GM15510 (cell line): Measurements from ENCODE around the gene ARHGAP8.

Source experiments
- POLR2A ChIP-seq: IDR thresholded peaks from 3 replicates; pipeline ENCODE4 v1.6.1; 2011; ENCODE audit warnings: borderline replicate concordance; ENCODE audit not compliant: insufficient read length; ENCODE audit errors: extremely low read depth

ARHGAP8 gene

DNA sequence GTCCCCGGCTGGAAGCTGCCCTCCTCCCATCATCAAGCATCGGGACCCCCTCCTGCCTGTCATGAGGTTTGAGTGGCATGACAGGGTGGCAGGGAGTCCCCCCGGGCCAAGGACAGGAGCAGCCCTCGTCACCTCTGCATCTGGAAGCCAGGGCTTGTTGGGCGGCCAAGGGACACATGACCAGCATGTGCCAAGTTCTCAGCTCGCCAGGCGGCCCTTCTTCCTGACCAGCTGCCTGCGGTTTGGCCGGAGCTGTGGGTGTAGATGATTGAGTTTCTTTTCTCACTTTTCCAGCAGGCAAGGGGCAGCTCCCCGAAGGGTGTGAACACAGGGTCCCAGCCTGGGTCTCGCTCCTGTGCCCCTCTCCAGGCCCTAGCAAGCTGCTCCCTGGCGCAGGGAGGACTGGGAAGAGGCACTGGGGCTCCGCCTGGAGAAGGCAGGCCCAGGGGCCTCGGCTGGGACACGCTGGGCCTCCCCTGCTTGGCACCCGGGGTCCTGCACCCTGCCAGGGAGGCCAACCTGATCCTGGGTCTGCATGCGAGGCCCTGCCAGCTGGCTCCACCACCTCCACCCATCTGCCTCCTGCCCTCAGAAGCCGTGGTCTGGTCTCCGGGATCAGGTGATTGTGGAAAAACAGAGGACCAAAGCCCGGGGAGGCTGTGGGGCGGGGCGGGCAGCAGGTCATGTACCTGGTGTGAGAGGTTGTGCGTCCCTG, 13.4 kb downstream of the ARHGAP8 start:
- no peak for TF ChIP-seq POLR2A

- TF ChIP-seq POLR2A, result no peak
These were observed 20.7 kb downstream of the ARHGAP8 start for GRCh38 chr22:44773082-44773481.

- TF ChIP-seq POLR2A, result no peak
These were observed 23.5 kb downstream of the ARHGAP8 start for GRCh38 chr22:44775862-44776261.

GRCh38 chr22:44776605-44777363, 24.4 kb downstream of the ARHGAP8 start:
- TF ChIP-seq POLR2A, result no peak

GRCh38 chr22:44777364-44777755, 25.0 kb downstream of the ARHGAP8 start:
- no peak for TF ChIP-seq POLR2A

DNA sequence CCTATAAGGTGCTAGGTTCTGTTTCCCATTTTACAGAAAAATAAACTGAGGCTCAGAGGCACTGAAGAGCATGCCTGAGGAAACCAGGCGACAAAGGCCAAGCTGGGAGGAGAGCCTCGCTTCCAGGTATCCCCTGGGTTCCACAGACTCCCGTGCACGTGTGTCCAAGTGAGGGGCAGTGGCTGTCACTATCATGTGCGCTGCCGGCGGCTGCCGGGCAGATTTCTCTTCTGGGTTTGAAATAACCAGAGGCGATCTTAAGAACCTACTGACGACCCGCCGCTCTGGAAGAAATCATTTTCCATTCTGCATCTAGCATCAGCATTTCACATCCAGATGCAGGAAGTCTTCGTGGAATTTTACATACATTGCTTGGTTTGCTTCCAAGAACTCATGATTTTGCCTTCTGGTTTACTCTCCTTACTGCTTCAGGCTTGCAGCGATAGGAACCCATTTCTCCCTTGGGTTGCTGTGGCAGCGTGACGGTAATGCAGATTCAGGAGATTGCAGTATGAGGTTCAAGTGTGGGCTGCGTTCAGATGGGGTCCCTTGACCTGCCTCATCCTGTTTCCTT, 28.6 kb downstream of the ARHGAP8 start:
- no peak for TF ChIP-seq POLR2A

DNA sequence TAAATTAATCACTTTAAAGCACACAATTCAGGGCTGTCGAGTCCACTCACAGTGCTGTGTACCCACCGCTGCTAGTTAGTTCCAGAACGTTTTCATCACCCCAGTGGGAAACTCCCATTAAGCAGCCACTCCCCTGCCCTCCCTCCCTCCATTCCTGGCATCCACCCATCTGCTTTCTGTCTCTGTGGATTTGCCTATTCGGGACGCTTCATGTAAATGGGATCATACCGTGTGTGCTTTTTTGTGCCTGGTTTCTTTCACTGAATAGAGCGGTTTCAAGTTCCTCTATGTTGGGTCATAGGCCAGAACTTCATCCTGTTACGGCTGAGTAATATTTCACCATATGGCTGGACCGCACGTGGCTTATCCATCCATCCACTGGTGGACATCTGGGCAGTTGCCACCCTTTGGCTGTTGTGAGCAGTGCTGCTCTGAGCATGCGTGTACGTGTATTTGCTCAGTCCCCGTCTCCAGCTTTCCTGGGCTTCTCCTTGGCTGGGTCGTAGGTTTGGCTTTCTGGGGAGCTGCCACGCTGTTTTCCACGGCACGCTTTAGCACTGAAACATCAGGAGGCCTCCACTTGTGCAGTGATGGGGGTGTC, 30.1 kb downstream of the ARHGAP8 start:
- TF ChIP-seq POLR2A, result no peak

DNA sequence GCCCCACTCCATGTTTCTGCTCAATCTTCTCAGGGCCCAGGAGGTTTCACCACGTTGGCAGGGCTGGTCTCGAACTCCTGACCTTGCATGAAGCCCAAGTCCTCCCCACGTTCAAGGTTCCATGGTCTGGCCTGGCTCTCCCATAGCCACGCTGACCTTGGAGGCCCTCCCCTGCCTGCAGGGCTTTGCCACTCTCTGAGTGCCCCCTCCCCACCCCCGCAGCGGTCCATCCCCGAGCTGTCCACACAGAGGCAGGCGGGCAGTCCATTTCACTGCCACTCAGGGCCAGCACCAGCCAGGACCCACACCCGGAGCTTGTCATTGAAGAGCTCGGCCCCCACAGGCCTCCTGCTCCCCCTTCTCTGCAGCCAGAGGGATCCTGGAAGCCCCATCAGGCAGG, 30.7 kb downstream of the ARHGAP8 start:
- TF ChIP-seq POLR2A, result no peak

GRCh38 chr22:44783581-44783980, 31.2 kb downstream of the ARHGAP8 start:
- TF ChIP-seq POLR2A, result no peak

DNA sequence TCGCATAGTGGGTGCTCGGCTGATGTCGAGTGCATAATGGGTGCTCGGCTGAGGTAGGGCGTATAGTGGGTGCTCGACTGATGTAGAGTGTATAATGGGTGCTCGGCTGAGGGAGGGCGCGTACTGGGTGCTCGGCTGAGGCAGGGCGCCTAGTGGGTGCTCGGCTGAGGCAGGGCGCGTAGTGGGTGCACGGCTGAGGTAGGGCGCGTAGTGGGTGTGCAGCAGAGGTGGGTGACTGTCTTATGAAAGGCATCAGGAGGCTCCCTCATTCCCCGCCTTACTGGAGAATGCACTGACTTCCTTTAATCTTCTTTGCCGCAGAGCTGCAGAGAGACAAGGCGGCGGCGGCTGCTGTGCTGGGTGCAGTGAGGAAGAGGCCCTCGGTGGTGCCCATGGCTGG, 33.8 kb downstream of the ARHGAP8 start:
- no peak for TF ChIP-seq POLR2A

DNA sequence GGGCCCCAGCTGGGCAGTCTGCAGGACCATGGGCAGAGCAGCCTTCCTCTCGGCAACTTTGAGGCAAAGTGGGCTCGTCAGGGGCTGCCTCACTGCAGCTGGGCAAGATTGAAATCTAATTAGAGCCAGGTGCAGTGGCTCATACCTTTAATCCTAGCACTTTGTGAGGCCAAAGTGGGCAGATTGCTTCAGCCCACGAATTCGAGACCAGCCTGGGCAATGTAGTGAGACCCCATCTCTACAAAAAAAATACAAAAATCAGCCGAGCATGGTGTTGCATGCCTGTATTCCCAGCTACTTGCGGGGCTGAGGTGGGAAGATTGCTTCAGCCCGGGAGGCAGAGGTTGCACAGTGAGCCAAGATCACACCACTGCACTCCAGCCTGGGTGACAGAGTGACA, 34.2 kb downstream of the ARHGAP8 start:
- no peak for TF ChIP-seq POLR2A

GRCh38 chr22:44787832-44788231, 35.5 kb downstream of the ARHGAP8 start:
- no peak for TF ChIP-seq POLR2A

- no peak for TF ChIP-seq POLR2A
These were observed 40.7 kb downstream of the ARHGAP8 start for GRCh38 chr22:44793106-44793505.

- TF ChIP-seq POLR2A, result no peak
These were observed 41.3 kb downstream of the ARHGAP8 start for GRCh38 chr22:44793506-44794172.
